HG03575 (cell line): ENCODE data around the gene TSACC.
"Not testable (repeated sequence)": the region's sequence is repeated elsewhere in the genome, so short reads cannot be mapped to it uniquely, and the experiment has no call there.

ENCODE experiments used
- ATAC-seq: cut with Tn5 transposase; IDR thresholded peaks from one replicate; pipeline ENCODE4 v1.9.1; 2021; ENCODE audit not compliant: unreplicated experiment, insufficient number of reproducible peaks, low FRiP score; ENCODE audit errors: extremely low read depth

TSACC gene

GRCh38 chr1:156369685-156370286 is 31.5 kb downstream of the TSACC start:
- not testable (repeated sequence) for ATAC-seq

- ATAC-seq = no peak
These were observed 33.4 kb downstream of the TSACC start for GRCh38 chr1:156371553-156372264.

GRCh38 chr1:156372265-156372586 is 33.9 kb downstream of the TSACC start:
- no peak for ATAC-seq

GRCh38 chr1:156372876-156373275 is 34.5 kb downstream of the TSACC start:
- ATAC-seq = no peak

- ATAC-seq = no peak
These were observed 35.2 kb downstream of the TSACC start for GRCh38 chr1:156373546-156373945.

- no peak for ATAC-seq
These were observed 37.8 kb downstream of the TSACC start for GRCh38 chr1:156376146-156376545.

GRCh38 chr1:156376958-156377919 is 38.9 kb downstream of the TSACC start:
- ATAC-seq = no peak

GRCh38 chr1:156378557-156378956 is 40.2 kb downstream of the TSACC start:
- ATAC-seq = no peak

GRCh38 chr1:156379420-156380165 is 41.3 kb downstream of the TSACC start:
- ATAC-seq = no peak

- no peak for ATAC-seq
These were observed 44.2 kb downstream of the TSACC start for GRCh38 chr1:156382561-156382960.

- no peak for ATAC-seq
These were observed 44.7 kb downstream of the TSACC start for GRCh38 chr1:156383023-156383422.

- ATAC-seq = no peak
These were observed 45.7 kb downstream of the TSACC start for GRCh38 chr1:156384007-156384406.

- ATAC-seq = no peak
These were observed 46.3 kb downstream of the TSACC start for GRCh38 chr1:156384658-156385057.

GRCh38 chr1:156385534-156386031 is 47.3 kb downstream of the TSACC start:
- no peak for ATAC-seq

GRCh38 chr1:156386134-156386901 is 48.0 kb downstream of the TSACC start:
- ATAC-seq = no peak

GRCh38 chr1:156386949-156387869 is 48.9 kb downstream of the TSACC start:
- ATAC-seq = no peak

- no peak for ATAC-seq
These were observed 49.5 kb downstream of the TSACC start for GRCh38 chr1:156387870-156388173.
